Measurements from ENCODE around the gene GAS2L2.
"Not testable (repeated sequence)": the region's sequence is repeated elsewhere in the genome, so short reads cannot be mapped to it uniquely, and the experiment has no call there.

The GAS2L2 gene

DNA sequence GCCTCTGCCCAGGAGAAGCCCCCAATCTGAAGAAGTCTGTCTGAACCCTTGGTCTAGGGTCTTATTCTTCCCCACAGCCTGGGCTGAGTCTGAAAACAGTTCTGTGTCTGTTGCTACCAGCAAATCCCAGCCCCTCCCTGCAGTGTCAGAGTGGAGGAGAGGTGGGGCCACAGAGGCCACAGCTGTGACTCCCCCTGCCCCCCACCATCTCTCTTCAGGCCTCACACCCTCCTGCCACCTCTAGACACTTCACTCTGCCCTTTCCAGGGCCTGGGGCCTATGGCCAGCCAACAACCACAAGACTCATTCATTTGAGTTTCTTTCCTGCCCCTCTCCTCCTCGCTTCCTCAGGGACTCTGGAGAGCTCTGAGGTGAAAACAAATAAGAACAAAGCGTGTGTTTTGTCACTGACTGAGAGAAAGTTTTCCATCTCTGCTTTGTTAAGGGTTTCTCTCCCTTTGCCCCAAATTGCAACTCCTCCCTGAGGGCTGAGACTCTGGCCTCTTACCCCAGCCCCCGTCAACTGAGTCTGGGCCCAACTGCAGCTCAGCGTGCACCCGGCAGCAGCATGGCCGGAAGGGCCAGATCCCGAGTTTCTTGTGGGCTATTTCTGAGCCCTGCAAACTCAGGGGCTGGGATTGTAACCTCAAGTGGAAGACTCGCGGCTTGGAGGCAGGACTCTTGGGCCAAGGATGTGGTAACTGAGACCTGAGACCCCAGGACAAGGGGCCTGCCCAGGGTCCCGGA lies 20.8 kb upstream of the GAS2L2 start:
- in situ Hi-C loops (cut with MboI; ENCODE audit: low sequenced_read_pairs): no loop called here

GRCh38 chr17:35773129-35773528 lies 20.1 kb upstream of the GAS2L2 start:
- in situ Hi-C loops (cut with MboI; ENCODE audit: low sequenced_read_pairs): no loop called here

DNA sequence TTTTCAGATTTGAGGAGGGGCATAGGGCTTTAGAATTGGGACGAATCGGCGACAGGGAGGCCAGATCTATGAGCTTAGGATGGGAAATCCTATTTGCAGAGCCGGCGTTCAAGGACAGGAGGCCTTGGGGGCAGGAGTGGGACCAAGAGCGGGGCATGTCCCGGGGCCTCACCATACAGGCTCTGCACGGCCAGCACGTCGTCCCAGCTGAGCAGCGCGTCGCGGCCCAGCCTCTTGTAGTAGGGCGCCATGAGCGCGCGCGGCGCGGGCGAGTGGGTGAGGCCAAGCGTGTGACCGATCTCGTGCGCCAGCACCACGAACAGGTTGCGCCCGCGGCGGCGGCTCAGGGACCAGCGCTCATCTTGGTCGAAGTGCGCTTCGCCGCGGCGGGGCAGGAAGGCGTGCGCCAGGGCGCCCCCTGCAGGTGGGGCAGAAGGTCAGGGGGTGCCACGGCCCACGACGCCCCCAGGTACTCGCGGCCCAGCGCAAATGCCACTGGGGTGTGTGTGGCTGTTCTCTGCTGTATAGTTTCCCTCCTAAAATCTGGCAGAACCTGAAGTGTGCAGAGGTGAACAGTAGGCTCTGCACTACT lies 17.0 kb upstream of the GAS2L2 start:
- in situ Hi-C loops (cut with MboI; ENCODE audit: low sequenced_read_pairs): no loop called here

DNA sequence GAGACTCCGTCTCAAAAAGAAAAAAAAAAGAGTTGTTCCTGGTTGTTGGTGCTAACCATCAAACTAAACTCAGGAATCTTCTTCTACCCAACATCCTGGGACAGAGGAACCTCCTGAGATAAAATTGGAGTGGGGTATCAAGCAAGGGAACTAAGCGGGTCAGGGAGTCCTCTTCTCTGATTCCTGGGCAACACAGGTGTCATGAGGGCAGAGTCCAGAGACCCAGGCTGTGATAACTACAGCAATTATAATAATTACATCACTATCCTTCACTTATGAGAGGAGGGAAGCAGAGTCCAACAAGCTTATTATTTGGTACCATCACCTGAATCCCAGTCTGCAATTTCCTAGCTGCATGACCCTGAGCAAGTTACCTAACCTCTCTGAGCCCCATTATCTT lies 15.8 kb upstream of the GAS2L2 start:
- in situ Hi-C loops (cut with MboI; ENCODE audit: low sequenced_read_pairs): no loop called here

DNA sequence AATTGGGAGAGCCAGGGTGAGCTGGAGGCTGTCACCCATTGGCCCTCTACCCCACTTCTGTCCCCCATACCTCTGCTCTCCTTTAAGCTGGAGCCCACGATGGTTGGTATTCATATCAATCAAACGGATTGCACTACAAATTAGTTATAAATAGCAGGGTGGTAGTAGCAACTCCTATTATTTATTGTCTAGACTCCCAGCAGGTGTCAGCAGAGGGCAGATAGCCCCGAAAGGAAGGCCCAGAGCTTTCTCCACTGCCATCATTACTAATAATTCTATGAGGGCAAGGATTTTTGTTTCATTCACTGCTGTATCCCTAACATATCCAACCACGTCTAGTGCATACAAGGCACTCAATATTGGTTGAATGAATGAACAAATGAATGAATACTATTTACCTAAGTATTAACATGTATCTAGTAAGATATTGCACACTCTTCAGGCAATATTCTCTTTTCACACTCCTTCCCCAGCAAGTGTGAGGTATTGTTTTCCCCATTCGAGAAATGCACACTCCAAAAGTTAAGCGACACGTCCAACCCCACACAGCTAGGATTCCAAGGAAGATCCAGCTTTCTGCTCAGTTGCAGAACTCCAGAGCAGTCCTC lies 14.0 kb upstream of the GAS2L2 start:
- in situ Hi-C loops (cut with MboI; ENCODE audit: low sequenced_read_pairs): no loop called here

GRCh38 chr17:35766489-35766877 lies 13.4 kb upstream of the GAS2L2 start:
- in situ Hi-C loops (cut with MboI; ENCODE audit: low sequenced_read_pairs): no loop called here

- in situ Hi-C loops (cut with MboI; ENCODE audit: low sequenced_read_pairs): no loop called here
Measured at GRCh38 chr17:35765756-35766488, 12.9 kb upstream of the GAS2L2 start.

DNA sequence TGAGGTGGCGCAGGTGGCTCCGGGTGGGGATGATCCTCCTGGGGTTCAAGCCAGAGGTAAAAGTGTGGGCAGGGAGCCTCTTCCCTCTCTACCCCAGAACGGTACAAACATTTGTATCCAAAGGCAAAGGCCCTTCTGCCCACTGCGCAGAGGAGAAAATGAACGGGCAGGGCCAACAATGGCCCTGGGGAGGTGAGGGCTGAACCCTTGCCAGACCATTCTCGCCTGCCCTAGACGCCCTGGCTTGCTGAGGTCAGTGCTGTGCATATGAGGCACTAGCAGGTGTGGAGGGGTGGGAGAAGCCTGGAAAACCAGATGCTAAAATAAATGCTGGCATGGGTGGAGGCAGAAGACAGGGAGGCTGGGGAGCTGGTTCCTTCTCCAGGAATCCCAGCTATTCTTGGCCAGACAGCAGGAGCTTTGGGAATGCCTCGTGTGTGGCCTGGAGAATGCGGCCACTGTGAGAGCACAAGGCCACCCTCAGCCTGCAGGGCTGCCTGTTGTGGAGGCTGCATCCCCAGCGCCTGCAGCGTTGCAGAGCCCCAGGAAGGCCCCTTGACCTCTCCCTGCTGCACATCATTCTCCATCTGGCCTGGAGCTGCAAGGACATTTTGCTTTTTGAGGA lies 12.2 kb upstream of the GAS2L2 start:
- in situ Hi-C loops (cut with MboI; ENCODE audit: low sequenced_read_pairs): no loop called here

DNA sequence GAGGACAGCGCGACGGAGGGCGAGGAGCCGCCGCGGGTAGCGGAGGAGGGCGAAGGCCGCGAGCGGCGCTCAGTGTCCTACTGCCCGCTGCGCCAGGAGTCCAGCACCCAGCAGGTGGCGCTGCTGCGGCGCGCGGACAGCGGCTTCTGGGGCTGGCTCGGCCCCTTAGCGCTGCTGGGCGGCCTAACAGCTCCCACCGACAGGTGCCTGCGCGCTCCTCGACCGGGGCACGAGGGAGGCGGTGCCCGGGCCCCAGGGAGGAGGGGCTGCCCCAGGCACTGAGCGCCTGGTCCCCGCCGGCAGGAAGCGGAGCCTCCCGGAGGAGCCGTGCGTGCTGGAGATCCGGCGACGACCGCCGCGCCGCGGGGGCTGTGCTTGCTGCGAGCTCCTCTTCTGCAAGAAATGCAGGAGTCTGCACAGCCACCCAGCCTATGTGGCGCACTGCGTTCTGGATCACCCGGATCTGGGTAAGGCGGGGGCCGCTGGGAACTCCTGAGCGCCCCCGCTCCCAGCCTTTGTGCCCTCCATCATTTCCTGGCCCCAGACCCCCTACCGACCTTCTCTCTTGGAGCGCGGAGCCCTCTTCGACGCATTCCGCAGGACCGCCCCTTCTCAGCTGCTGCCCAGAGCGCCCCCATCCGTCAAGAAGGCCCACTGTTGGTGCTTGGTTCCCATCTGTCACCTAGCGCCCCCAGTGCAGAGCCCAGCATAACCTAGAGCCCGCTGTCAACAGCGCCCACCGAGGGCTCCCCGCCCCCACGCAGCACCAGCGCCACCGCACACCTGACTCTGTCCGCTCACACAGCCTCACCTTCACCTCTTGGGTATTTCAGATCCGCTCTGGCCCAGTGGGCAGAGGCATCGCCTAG lies 11.3 kb upstream of the GAS2L2 start:
- in situ Hi-C loops (cut with MboI; ENCODE audit: low sequenced_read_pairs): no loop called here

- in situ Hi-C loops (cut with MboI; ENCODE audit: low sequenced_read_pairs): no loop called here
Measured at GRCh38 chr17:35763767-35764122, 10.7 kb upstream of the GAS2L2 start.

DNA sequence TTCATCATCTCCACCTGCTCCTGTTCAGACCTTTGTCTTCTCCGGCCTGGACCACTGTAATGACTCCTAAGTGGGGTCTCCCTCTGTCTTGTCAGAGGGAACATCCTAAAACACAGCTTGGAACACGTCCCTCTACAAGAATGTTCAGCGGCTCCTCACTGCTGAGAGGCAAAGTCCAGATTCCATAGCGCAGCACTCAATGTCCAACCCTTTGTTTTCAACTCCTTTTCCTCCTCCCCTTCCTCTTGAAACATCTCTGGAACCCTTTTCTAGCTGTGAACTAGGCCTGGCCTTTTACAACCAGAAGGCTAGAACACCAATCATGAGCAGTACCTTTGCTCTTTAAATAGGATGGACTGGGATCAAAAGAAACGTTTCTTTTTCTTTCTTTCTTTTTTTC lies 8.6 kb upstream of the GAS2L2 start:
- in situ Hi-C loops (cut with MboI; ENCODE audit: low sequenced_read_pairs): no loop called here

DNA sequence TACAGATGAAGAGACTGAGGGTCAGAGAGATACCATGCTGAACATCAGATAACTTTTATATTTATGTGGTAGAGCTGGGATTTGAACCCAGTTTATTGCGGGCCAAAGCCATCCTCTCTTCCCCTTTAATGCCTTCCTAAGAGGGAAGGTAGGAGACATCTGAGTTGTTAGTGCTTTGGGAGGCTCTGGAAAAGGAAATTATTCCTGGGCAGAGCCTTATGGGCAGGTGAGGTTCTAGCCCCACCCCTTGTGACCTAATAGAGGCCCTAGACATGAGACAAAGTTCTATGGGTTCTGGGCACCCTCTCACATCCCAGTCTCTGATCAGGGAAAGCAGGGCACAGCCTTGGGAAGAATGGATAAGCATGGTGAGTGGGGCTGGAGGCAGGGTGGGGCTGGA lies 7.5 kb upstream of the GAS2L2 start, which contains the start of gene C17orf50:
C17orf50 (plus strand) TSS at position 301 of the 400 bp plus-strand sequence; CDS start at position 356, 55 bp downstream.
- in situ Hi-C loops (cut with MboI; ENCODE audit: low sequenced_read_pairs): no loop called here

- in situ Hi-C loops (cut with MboI; ENCODE audit: low sequenced_read_pairs): no loop called here
Measured at GRCh38 chr17:35757243-35757642, 4.2 kb upstream of the GAS2L2 start.

DNA sequence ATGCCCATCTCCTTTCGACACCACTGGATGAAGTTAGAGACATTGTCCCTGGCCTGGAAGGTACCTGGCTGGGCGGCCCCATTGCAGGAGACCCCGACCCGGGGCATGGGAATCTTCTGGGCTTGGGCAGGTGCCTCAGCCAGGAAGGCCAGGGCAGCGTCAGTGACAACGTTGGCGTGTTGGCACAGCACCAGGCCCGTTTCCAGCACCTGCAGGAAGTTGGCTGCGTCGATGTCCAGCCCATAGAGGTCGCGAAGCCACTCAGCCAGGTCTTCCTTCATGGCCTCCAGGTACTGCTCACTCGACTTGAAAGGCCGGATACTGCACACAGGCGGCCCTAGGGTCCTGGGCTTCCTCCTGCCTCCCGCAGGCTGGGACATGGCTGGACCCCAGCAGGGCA lies 568 bp downstream of the GAS2L2 start:
- in situ Hi-C loops (cut with MboI; ENCODE audit: low sequenced_read_pairs): no loop called here

DNA sequence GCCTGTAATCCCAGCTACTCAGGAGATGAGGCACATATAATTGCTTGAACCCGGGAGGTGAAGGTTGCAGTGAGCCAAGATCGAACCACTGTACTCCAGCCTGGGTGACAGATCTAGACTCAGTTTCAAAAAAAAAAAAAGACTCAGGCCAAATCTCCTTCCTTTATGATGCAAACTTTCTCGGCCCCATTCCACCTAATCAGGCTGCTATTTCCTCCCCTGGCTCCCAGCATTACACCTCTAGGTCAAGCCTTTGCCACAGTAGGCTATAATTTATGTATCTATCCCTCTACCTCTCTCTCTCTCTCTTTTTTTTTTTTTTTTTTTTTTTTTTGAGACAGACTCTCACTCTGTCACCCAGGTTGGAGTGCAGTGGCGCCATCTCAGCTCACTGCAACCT lies 1.5 kb downstream of the GAS2L2 start:
- in situ Hi-C loops (cut with MboI; ENCODE audit: low sequenced_read_pairs): not testable (repeated sequence)

DNA sequence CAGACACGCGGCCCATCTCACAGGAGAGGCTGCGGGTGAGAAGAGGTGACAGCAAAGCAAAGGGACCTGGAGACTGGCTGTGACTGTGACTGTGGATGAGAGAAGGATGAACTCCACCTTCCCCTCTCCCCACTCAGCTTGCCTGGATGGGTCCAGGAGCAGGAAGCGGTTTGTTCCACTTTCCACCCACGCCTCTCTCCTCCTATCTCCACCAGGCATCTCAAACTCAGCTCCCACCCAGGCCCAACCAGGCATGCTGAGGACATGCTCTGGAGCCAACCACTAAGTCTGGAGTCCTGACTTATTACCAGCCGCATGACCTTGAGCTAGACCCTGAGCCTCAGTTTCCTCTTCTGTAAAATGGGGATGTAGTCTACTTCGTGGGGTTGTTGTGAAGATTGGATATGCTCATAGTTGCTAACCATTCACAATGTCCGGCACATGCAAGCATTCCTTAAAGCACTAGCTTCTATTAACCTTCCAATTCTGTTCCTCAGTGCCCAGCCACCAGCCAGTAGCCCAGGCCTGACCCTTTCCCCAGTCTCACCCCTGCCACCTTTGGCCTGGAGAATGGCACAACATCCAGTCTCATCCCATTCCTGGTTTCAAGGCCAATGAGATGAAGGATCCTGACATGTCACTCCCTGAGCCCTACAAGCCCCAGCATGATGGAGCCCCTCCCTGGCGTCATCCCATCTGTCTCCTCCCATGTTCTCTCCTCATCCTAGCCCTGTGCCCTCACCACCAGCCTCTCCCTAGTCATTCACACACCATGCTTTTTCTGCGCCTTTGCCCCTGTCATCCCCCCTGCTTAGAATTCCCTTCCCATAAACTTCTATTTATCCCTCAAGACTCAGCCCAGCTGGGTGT lies 2.3 kb downstream of the GAS2L2 start:
- in situ Hi-C loops (cut with MboI; ENCODE audit: low sequenced_read_pairs): no loop called here

DNA sequence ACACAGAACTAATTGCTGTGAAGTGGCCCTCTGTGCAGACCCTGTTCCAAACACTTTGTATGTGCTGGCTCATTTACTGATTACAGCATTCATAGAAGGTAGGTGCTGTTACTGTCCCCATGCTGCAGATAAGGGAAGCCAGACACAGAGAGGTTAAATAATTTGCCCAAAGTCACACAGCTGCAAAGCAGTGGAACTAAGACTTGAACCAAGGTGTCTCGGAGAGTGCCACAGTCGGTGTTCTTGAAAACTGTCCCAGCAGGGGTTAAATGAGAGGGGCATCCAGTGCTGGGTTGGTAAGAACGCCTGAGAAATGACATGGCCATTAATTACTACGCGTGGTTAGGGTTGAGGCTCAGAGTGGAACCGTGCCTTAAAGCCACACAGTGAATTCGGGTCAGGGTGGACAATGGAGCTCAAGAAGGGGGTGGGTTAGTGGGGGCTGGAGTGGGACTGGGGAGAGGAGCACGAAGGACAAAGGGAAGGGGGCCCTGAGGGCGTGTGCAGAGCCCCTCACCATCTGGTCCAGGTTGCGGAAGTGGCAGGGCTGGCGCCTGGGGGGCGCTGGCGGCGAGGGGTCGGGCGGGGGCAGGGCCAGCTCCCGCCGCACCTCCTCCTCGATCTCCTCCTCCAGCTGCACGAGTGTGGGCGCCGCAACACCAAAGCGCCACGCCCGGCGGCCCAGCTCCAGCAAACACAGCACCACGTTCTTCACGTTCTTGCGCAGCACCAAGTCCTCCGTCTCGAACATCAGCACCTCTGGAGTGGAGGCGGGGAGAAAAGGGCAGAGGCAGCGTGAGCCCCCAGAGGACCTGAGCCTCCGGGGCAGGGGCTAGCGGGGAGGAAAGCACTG lies 3.3 kb downstream of the GAS2L2 start:
- in situ Hi-C loops (cut with MboI; ENCODE audit: low sequenced_read_pairs): no loop called here

- in situ Hi-C loops (cut with MboI; ENCODE audit: low sequenced_read_pairs): no loop called here
Measured at GRCh38 chr17:35748979-35749378, 4.1 kb downstream of the GAS2L2 start.
